GM21737 (cell line): ENCODE data around the gene PET100.
A peak's percentile ranks its signal among the peaks of the same experiment; 100 is the strongest.

Experiments used
- ATAC-seq: cut with Tn5 transposase; IDR thresholded peaks from one replicate; pipeline ENCODE4 v1.9.1; 2021; ENCODE audit warnings: mild to moderate bottlenecking, moderate library complexity; ENCODE audit not compliant: unreplicated experiment

Gene PET100

GRCh38 chr19:7629347-7630054, at the start of gene PET100, which contains the start of gene XAB2:
PET100 (plus strand) TSS chr19:7629793; CDS start chr19:7629834, 41 bp downstream.
XAB2 (minus strand) TSS chr19:7629545; CDS start chr19:7629527, 18 bp downstream.
- peak; percentile 73 for ATAC-seq

- no peak for ATAC-seq
Measured at GRCh38 chr19:7582446-7582845, 47.1 kb upstream of the PET100 start.

- no peak for ATAC-seq
Measured at GRCh38 chr19:7589822-7590221, 39.8 kb upstream of the PET100 start.

- ATAC-seq = no peak
Measured at GRCh38 chr19:7590256-7590655, 39.3 kb upstream of the PET100 start.

- ATAC-seq = peak; percentile 52
Measured at GRCh38 chr19:7595466-7596133, 34.0 kb upstream of the PET100 start, which contains the start of gene CAMSAP3. CAMSAP3 (plus strand) TSS chr19:7595863; CDS start chr19:7596003, 140 bp downstream.

GRCh38 chr19:7596211-7596937, 33.2 kb upstream of the PET100 start:
- ATAC-seq = no peak

GRCh38 chr19:7597689-7598088, 31.9 kb upstream of the PET100 start:
- no peak for ATAC-seq

GRCh38 chr19:7598180-7598579, 31.4 kb upstream of the PET100 start:
- ATAC-seq = no peak

GRCh38 chr19:7600721-7601120, 28.9 kb upstream of the PET100 start:
- ATAC-seq = no peak

- ATAC-seq = no peak
Measured at GRCh38 chr19:7602240-7602934, 27.2 kb upstream of the PET100 start.

GRCh38 chr19:7602935-7603497, 26.6 kb upstream of the PET100 start:
- no peak for ATAC-seq

- no peak for ATAC-seq
Measured at GRCh38 chr19:7603919-7604318, 25.7 kb upstream of the PET100 start.

- no peak for ATAC-seq
Measured at GRCh38 chr19:7605490-7606222, 23.9 kb upstream of the PET100 start.

GRCh38 chr19:7606289-7606688, 23.3 kb upstream of the PET100 start:
- ATAC-seq = no peak

GRCh38 chr19:7607212-7607873, 22.2 kb upstream of the PET100 start:
- ATAC-seq = no peak

GRCh38 chr19:7607874-7608560, 21.6 kb upstream of the PET100 start:
- no peak for ATAC-seq

GRCh38 chr19:7610491-7611240, 18.9 kb upstream of the PET100 start:
- ATAC-seq = no peak
